Small intestine (tissue), 7 donors: ENCODE data around the gene CYP2A7. TPM values are rescaled to one million over a fixed set of nuclear protein-coding genes. Genes with fewer than 3 reads are reported as not detected.
"Not testable (repeated sequence)": the region's sequence is repeated elsewhere in the genome, so short reads cannot be mapped to it uniquely, and the experiment has no call there.

Experiments
- DNase-seq, 2 donors: peaks; one replicate each; pipeline versions ENCODE4 v3.0.0 to v3.0.0-alpha.2; 2013
- FAIRE-seq: peaks from 2 replicates; lab custom pipeline; 2012; peaks lifted over from hg19 to GRCh38; lab: Jason Lieb, UNC
- H3K27ac ChIP-seq, 3 donors: one replicate each; pipeline ENCODE4 v1.5.1; 2013; ENCODE audit warnings: low read length in 2 of 3, mild to moderate bottlenecking in 2 of 3, control low read depth in 1 of 3, inconsistent platforms in 1 of 3, low read depth in 1 of 3, moderate library complexity in 1 of 3
- H3K27me3 ChIP-seq, 3 donors: one replicate each; pipeline ENCODE4 v1.6.1; 2013; ENCODE audit warnings: low read length in 3 of 3, inconsistent platforms in 1 of 3; ENCODE audit not compliant: control insufficient read depth in 3 of 3, insufficient read depth in 3 of 3
- H3K36me3 ChIP-seq, 3 donors: one replicate each; pipeline ENCODE4 v1.6.1; 2013; ENCODE audit warnings: low read length in 3 of 3, inconsistent platforms in 1 of 3, low read depth in 1 of 3, mild to moderate bottlenecking in 1 of 3, moderate library complexity in 1 of 3; ENCODE audit not compliant: control insufficient read depth in 3 of 3, insufficient read depth in 2 of 3
- H3K4me1 ChIP-seq, 3 donors: one replicate each; pipeline ENCODE4 v1.6.1; 2013; ENCODE audit warnings: low read length in 2 of 3, inconsistent platforms in 1 of 3, low read depth in 1 of 3, mild to moderate bottlenecking in 1 of 3, moderate library complexity in 1 of 3; ENCODE audit not compliant: control insufficient read depth in 3 of 3, insufficient read depth in 2 of 3
- H3K4me3 ChIP-seq, 3 donors: one replicate each; pipeline ENCODE4 v1.5.1; 2013; ENCODE audit warnings: low read length in 3 of 3, control low read depth in 1 of 3, inconsistent platforms in 1 of 3, low read depth in 1 of 3, mild to moderate bottlenecking in 1 of 3, moderate library complexity in 1 of 3
- H3K9me3 ChIP-seq, 2 donors: one replicate each; pipeline ENCODE4 v1.6.1; 2013; ENCODE audit warnings: low read depth in 1 of 2, low read length in 1 of 2; ENCODE audit not compliant: control insufficient read depth in 2 of 2, insufficient read depth in 1 of 2
- WGBS, 3 donors: extraction: QIAGEN DNeasy Blood & Tissue Kit; methylation state at CpG; one replicate each; pipeline ENCODE4 v1.1.7; 2013; 5-methylcytosine and 5-hydroxymethylcytosine counted together
- polyA plus RNA-seq, 4 donors: library from polyadenylated mRNA; stranded (reverse) in 3 of 4; unstranded in 1 of 4; fragments of 200-250 nt in 3 of 4; fragments of 120-200 nt in 1 of 4; gene quantifications; one replicate each; pipeline versions ENCODE4 v1.2.1 to v1.2.3, GENCODE V29; 2013
- donor health status: healthy with polysubstance abuse.
- donor health status: control.
- donor health status: control.
- donor health status: Bipolar disorder and iron deficiency.
- donor health status: healthy.

Gene CYP2A7
- polyA plus RNA-seq, 4 donors = 0.13 TPM; not detected in 3

DNA sequence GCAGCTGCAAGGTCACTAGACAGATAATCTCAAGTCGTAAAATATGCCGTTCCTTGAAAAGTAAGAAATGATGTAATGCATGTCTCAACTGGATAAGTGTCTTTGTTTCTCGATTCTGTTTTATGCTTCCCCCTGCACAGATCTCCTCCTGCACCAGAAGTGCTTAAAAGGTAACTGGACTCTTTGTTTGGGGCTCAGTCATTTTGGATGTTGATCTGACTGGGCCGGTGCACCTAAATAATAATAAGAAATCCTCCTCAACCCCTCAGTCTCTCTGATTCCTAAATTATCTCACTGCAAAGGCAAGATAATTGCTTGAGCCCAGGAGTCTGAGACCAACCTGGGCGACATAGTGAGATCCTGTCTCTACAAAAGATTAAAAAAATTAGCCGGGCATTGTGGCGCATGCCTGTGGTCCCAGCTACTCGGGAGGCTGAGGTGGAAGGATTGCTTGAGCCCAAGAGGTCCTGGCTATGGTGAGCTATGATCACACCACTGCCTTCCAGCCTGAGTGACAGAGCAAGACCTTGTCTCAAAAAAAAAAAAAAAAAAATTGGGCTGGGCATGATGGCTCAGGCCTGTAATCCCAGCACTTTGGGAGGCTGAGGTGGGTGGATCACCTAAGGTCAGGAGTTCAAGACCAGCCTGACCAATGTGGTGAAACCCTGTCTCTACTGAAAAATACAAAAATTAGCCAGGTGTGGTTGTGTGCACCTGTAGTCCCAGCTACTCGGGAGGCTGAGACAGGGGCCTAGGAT is 17.1 kb downstream of the CYP2A7 start:
- H3K9me3 ChIP-seq, H3K27me3 ChIP-seq, H3K4me1 ChIP-seq, H3K36me3 ChIP-seq, FAIRE-seq, H3K4me3 ChIP-seq: not testable (repeated sequence)
- DNase-seq = peak in 1 of 2 donors; percentile 53
- WGBS, 3 donors = 49 to 56% (median 51%) methylated on average over 8 to 9 of the region's 9 CpGs
- peak overlapping the region in 1 of 3 donors; percentile 61 for H3K27ac ChIP-seq

- H3K9me3 ChIP-seq = no peaks in the 10 kb centered on the region
- H3K27ac ChIP-seq = no peak overlapping the region
- no peaks in the 10 kb centered on the region for H3K36me3 ChIP-seq
- WGBS, 3 donors = 86 to 94% (median 89%) methylated on average over 4 of the region's 4 CpGs
- no peak overlapping the region for H3K4me3 ChIP-seq
- no peaks in the 10 kb centered on the region for H3K27me3 ChIP-seq
- H3K4me1 ChIP-seq = peaks cover 0 to 7% (median 0%) of the 10 kb centered on the region in 3 donors
- DNase-seq (peak in 1 of 2 donors; percentile 47), FAIRE-seq (no peak)
Observed at GRCh38 chr19:40862785-40863184, 19.2 kb downstream of the CYP2A7 start.

DNA sequence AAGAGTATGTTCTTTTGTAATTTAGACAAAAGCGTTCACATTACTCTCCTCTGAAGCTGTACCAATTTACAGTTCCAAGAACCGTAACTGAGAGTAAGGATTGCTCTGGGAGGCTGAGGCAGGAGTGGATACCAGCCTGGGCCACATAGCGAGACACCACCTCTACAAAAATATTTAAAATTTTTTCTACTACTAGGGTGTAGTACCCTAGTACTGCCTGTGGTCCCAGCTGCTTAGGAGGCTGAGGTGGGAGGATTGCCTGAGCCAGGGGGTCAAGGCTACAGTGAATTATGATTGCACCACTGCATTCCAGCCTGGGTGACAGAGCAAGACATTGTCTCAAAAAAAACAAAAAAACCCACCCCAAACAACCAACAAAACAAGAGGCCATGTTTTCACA is 19.7 kb downstream of the CYP2A7 start:
- Histone ChIP-seq H3K4me3 (no peak overlapping the region), H3K27me3 (no peaks in the 10 kb centered on the region), H3K27ac (no peak overlapping the region), H3K36me3 (no peaks in the 10 kb centered on the region), H3K9me3 (no peaks in the 10 kb centered on the region), H3K4me1 (peaks cover 0 to 7% (median 0%) of the 10 kb centered on the region in 3 donors)
- DNase-seq (no peak), FAIRE-seq (no peak)
- WGBS, 3 donors = 92 to 99% (median 95%) methylated on average over 3 of the region's 3 CpGs

GRCh38 chr19:40858109-40858508 is 23.9 kb downstream of the CYP2A7 start:
- no peaks in the 10 kb centered on the region for H3K9me3 ChIP-seq
- no peak overlapping the region for H3K27ac ChIP-seq
- no peaks in the 10 kb centered on the region for H3K36me3 ChIP-seq
- peaks cover 0 to 3% (median 0%) of the 10 kb centered on the region in 3 donors for H3K4me1 ChIP-seq
- no peak overlapping the region for H3K4me3 ChIP-seq
- DNase-seq (no peak), FAIRE-seq (no peak)
- 82 to 92% (median 89%) methylated on average over 5 of the region's 5 CpGs for WGBS, 3 donors
- H3K27me3 ChIP-seq = no peaks in the 10 kb centered on the region

- H3K4me1 ChIP-seq, H3K36me3 ChIP-seq, H3K27me3 ChIP-seq, H3K9me3 ChIP-seq, H3K4me3 ChIP-seq, FAIRE-seq, H3K27ac ChIP-seq: not testable (repeated sequence)
- peak; percentile 40 for DNase-seq
- 13 to 64% (median 29%) methylated on average over 2 of the region's 3 CpGs for WGBS, 3 donors
Observed at GRCh38 chr19:40852467-40853152, 29.4 kb downstream of the CYP2A7 start.

DNA sequence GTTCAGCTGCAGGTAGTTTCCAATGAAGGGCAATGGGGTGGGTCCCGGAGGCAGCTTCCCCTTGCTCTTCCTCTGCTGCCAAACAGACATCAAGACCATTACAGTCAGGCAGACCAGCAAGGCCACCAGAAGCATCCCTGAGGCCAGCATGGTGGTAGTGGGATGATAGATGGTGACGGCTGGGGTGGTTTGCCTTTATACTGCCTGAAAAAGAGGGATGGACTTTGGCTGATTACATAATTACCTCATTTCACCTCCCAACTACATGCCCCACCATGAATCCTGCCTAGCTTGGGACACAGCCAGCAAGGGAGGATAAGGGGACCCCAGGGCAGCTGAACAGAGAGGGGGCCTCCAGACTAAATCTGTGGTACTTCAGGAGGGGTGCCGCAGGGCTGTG is 31.8 kb downstream of the CYP2A7 start, which contains the start of gene CYP2A6:
CYP2A6 (minus strand) TSS at position 171 of the 400 bp plus-strand sequence; CDS start at position 150, 21 bp downstream.
- not testable (repeated sequence) for FAIRE-seq, H3K4me3 ChIP-seq, H3K27me3 ChIP-seq, H3K9me3 ChIP-seq, H3K4me1 ChIP-seq, H3K36me3 ChIP-seq, H3K27ac ChIP-seq
- peak; percentile 3 to 63 for DNase-seq
- WGBS, 3 donors = 58 to 80% (median 80%) methylated on average over 3 of the region's 3 CpGs

- H3K27me3 ChIP-seq, DNase-seq, FAIRE-seq, H3K36me3 ChIP-seq, H3K27ac ChIP-seq, H3K9me3 ChIP-seq, H3K4me3 ChIP-seq, H3K4me1 ChIP-seq: not testable (repeated sequence)
- WGBS, 3 donors = 86 to 95% (median 91%) methylated on average over 7 to 8 of the region's 8 CpGs
Observed at GRCh38 chr19:40846722-40847121, 35.3 kb downstream of the CYP2A7 start.

DNA sequence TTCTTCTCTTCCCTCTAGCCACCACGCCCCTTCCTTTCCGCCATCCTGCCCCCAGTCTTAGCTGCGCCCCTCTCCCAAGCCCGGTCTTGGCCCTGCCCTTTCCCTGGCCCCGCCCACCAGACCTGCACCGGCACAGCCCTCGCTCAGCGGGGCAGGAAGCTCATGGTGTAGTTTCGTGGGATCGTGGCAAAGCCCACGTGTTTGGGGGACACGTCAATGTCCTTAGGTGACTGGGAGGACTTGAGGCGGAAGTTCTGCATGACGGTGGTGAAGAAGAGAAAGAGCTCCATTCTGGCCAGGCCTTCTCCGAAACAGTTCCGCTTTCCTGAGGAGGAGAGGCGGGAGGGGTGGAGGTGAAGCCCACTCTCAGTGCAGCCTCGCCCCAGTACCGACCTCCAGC is 38.4 kb downstream of the CYP2A7 start:
- not testable (repeated sequence) for H3K27me3 ChIP-seq, H3K36me3 ChIP-seq, H3K4me3 ChIP-seq, H3K4me1 ChIP-seq, H3K9me3 ChIP-seq, FAIRE-seq
- DNase-seq = peak; percentile 28 to 70
- 3 to 7% (median 6%) methylated on average over 13 to 16 of the region's 19 CpGs for WGBS, 3 donors
- peak overlapping the region in 1 of 3 donors; percentile 1 for H3K27ac ChIP-seq
